Ishikawa (cell line): ENCODE data around the gene EFNA2.

ENCODE experiments used
- CEBPB ChIP-seq: IDR thresholded peaks from 2 replicates; pipeline ENCODE4 v1.6.1; 2012
- CREB1 ChIP-seq: IDR thresholded peaks from 2 replicates; pipeline ENCODE4 v1.6.1; 2012; ENCODE audit warnings: low read depth
- EGR1 ChIP-seq: IDR thresholded peaks from 2 replicates; pipeline ENCODE4 v1.6.1; 2012
- EP300 ChIP-seq: IDR thresholded peaks from 2 replicates; pipeline ENCODE4 v1.6.1; 2012; ENCODE audit warnings: borderline replicate concordance
- FOXM1 ChIP-seq: IDR thresholded peaks from 2 replicates; pipeline ENCODE4 v1.6.1; 2012; ENCODE audit warnings: low read depth, borderline replicate concordance
- MAX ChIP-seq: IDR thresholded peaks from 2 replicates; pipeline ENCODE4 v1.6.1; 2012
- NFIC ChIP-seq: IDR thresholded peaks from 2 replicates; pipeline ENCODE4 v1.6.1; 2012
- RAD21 ChIP-seq: IDR thresholded peaks from 2 replicates; pipeline ENCODE4 v1.6.1; 2012; ENCODE audit warnings: low read depth
- REST ChIP-seq: IDR thresholded peaks from 2 replicates; pipeline ENCODE4 v1.6.1; 2012; ENCODE audit warnings: low read depth, mild to moderate bottlenecking
- TAF1 ChIP-seq: IDR thresholded peaks from 2 replicates; pipeline ENCODE4 v1.6.1; 2012; ENCODE audit warnings: low read depth, mild to moderate bottlenecking
- TCF12 ChIP-seq: IDR thresholded peaks from 2 replicates; pipeline ENCODE4 v1.6.1; 2012; ENCODE audit warnings: low read depth
- TEAD4 ChIP-seq: IDR thresholded peaks from 2 replicates; pipeline ENCODE4 v1.6.1; 2012
- USF1 ChIP-seq: IDR thresholded peaks from 2 replicates; pipeline ENCODE4 v1.6.1; 2012
- YY1 ChIP-seq: IDR thresholded peaks from 2 replicates; pipeline ENCODE4 v1.6.1; 2012; ENCODE audit warnings: low read depth
- ZBTB7A ChIP-seq: IDR thresholded peaks from 2 replicates; pipeline ENCODE4 v1.6.1; 2012; ENCODE audit warnings: low read depth

Gene EFNA2

GRCh38 chr19:1294688-1295087, 9.0 kb downstream of the EFNA2 start:
- TF ChIP-seq TCF12: no peak
- TF ChIP-seq YY1: no peak
- TF ChIP-seq TAF1: no peak
- TF ChIP-seq MAX: no peak

GRCh38 chr19:1295169-1296012, 9.7 kb downstream of the EFNA2 start:
- peak; percentile 78 for TF ChIP-seq ZBTB7A
- TF ChIP-seq MAX: peak; percentile 69; the same call in 1 of the 2 replicates
- TF ChIP-seq NFIC: no peak

GRCh38 chr19:1296078-1296477, 10.4 kb downstream of the EFNA2 start:
- no peak for TF ChIP-seq YY1
- no peak for TF ChIP-seq FOXM1
- no peak for TF ChIP-seq REST
- TF ChIP-seq CREB1: no peak
- TF ChIP-seq TEAD4: no peak
- no peak for TF ChIP-seq RAD21
- no peak for TF ChIP-seq TCF12
- no peak for TF ChIP-seq EGR1
- no peak for TF ChIP-seq MAX
- no peak for TF ChIP-seq CEBPB
- TF ChIP-seq USF1: no peak
- TF ChIP-seq NFIC: no peak
- TF ChIP-seq ZBTB7A: no peak
- no peak for TF ChIP-seq EP300
- TF ChIP-seq TAF1: no peak

GRCh38 chr19:1296575-1297271, 11.1 kb downstream of the EFNA2 start:
- TF ChIP-seq CEBPB: no peak
- TF ChIP-seq ZBTB7A: 0 out of 2 replicates have a peak, but pooled peaks have one; percentile 26
- no peak for TF ChIP-seq TEAD4
- TF ChIP-seq RAD21: no peak
- TF ChIP-seq TCF12: no peak

- no peak for TF ChIP-seq RAD21
- no peak for TF ChIP-seq EP300
- TF ChIP-seq ZBTB7A: no peak
- TF ChIP-seq MAX: no peak
- TF ChIP-seq REST: no peak
- no peak for TF ChIP-seq TEAD4
- no peak for TF ChIP-seq YY1
Measured at GRCh38 chr19:1298235-1298634, 12.6 kb downstream of the EFNA2 start.

- no peak for TF ChIP-seq ZBTB7A
- TF ChIP-seq RAD21: no peak
- no peak for TF ChIP-seq EGR1
- no peak for TF ChIP-seq NFIC
- TF ChIP-seq USF1: no peak
- no peak for TF ChIP-seq TEAD4
- TF ChIP-seq EP300: no peak
- no peak for TF ChIP-seq TCF12
- TF ChIP-seq CREB1: no peak
- TF ChIP-seq TAF1: no peak
- no peak for TF ChIP-seq REST
- TF ChIP-seq FOXM1: no peak
- TF ChIP-seq YY1: no peak
- no peak for TF ChIP-seq MAX
- TF ChIP-seq CEBPB: no peak
Measured at GRCh38 chr19:1299801-1300200, 14.1 kb downstream of the EFNA2 start.
